Lung (tissue), 12 donors: ENCODE results near the gene PIGH. TPM values are rescaled to one million over a fixed set of nuclear protein-coding genes. Genes with fewer than 3 reads are reported as not detected.
A peak's percentile ranks its signal among the peaks of the same experiment; 100 is the strongest.

Source experiments
- ATAC-seq: fragments of 200-7000 bp; cut with Tn5 transposase; one replicate; pipeline ENCODE4 v1.9.1; 2020; ENCODE audit warnings: moderate number of reproducible peaks; ENCODE audit not compliant: insufficient read depth, low FRiP score
- DNase-seq, 3 donors: peaks; one replicate each; pipeline ENCODE4 v3.0.0-alpha.2; 2013 to 2017
- H3K27ac ChIP-seq, 2 donors: one replicate each; pipeline ENCODE4 v1.5.1; 2013; ENCODE audit warnings: mild to moderate bottlenecking in 2 of 2, moderate library complexity in 2 of 2, control low read depth in 1 of 2, inconsistent platforms in 1 of 2, low read depth in 1 of 2, low read length in 1 of 2
- H3K27me3 ChIP-seq, 3 donors: one replicate each; pipeline ENCODE4 v1.5.1; 2013; ENCODE audit warnings: low read length in 2 of 3; ENCODE audit not compliant: control insufficient read depth in 3 of 3, insufficient read depth in 3 of 3
- H3K36me3 ChIP-seq, 4 donors: one replicate each; pipeline ENCODE4 v1.5.1; 2013; ENCODE audit warnings: low read length in 4 of 4, mild to moderate bottlenecking in 1 of 4, moderate library complexity in 1 of 4; ENCODE audit not compliant: control insufficient read depth in 4 of 4, insufficient read depth in 4 of 4
- H3K4me1 ChIP-seq, 5 donors: one replicate each; pipeline ENCODE4 v1.5.1; 2013; ENCODE audit warnings: low read length in 5 of 5, mild to moderate bottlenecking in 2 of 5, moderate library complexity in 1 of 5; ENCODE audit not compliant: control insufficient read depth in 5 of 5, insufficient read depth in 5 of 5
- H3K4me3 ChIP-seq: one replicate; pipeline ENCODE4 v1.5.1; 2013; ENCODE audit warnings: mild to moderate bottlenecking, control low read depth, moderate library complexity
- H3K9ac ChIP-seq, 2 donors: one replicate each; pipeline ENCODE4 v1.5.1; 2013; ENCODE audit warnings: low read length in 2 of 2, control low read depth in 1 of 2; ENCODE audit not compliant: insufficient read depth in 1 of 2
- H3K9me3 ChIP-seq, 4 donors: one replicate each; pipeline ENCODE4 v1.5.1; 2013; ENCODE audit warnings: low read length in 3 of 4, mild to moderate bottlenecking in 1 of 4, moderate library complexity in 1 of 4; ENCODE audit not compliant: control insufficient read depth in 4 of 4, insufficient read depth in 3 of 4
- WGBS, 2 donors: extraction: QIAGEN DNeasy Blood & Tissue Kit; methylation state at CpG; one replicate each; pipeline ENCODE4 v1.1.7; 2013; 5-methylcytosine and 5-hydroxymethylcytosine counted together
- polyA plus RNA-seq, 2 donors: library from polyadenylated mRNA; stranded (reverse); fragments of 200-250 nt; gene quantifications; one replicate each; pipeline ENCODE4 v1.2.1, GENCODE V29; 2013
- total RNA-seq, 2 donors: library from RNA; depleted of rRNA in 1 of 2; stranded (reverse); fragments of >200 nt in 1 of 2; gene quantifications; one replicate each; pipeline ENCODE4 v1.2.1, GENCODE V29; 2014 to 2021
- TF ChIP-seq, protein P1 (sequence below): IDR thresholded peaks from 2 replicates; pipeline ENCODE4 v1.5.1; 2012; ENCODE audit warnings: mild to moderate bottlenecking; ENCODE audit errors: control extremely low read depth, extremely low read depth
- donor health status: control.
- donor health status: control.
- donor health status: Bipolar disorder and iron deficiency.
- donor health status: healthy.
- donor health status: DM: yes; HTN: yes; CAD: no.

PIGH gene
- total and polyA plus RNA-seq, 4 donors, result 20.6 to 29.5 (median 22.1) TPM

GRCh38 chr14:67619446-67620216 lies 19.6 kb upstream of the PIGH start, which contains the start of gene ARG2:
TSS of gene ARG2 (plus strand) at chr14:67619920. CDS start at chr14:67619978, 58 bp downstream.
- DNase-seq, result peak; percentile 91 to 93 (median 91)
- Histone ChIP-seq H3K9me3 (no peaks in the 10 kb centered on the region), H3K4me1 (peaks cover 0 to 5% (median 0%) of the 10 kb centered on the region in 5 donors), H3K27ac (peak within 1 kb of the TSS; percentile 55 to 66), H3K9ac (peak within 1 kb of the TSS; percentile 53 to 67), H3K27me3 (peaks cover 0 to 4% (median 3%) of the 10 kb centered on the region in 3 donors), H3K4me3 (peak within 1 kb of the TSS; percentile 46), H3K36me3 (no peaks in the 10 kb centered on the region)
- peak; percentile 98 for ATAC-seq
- TF ChIP-seq, protein P1, sequence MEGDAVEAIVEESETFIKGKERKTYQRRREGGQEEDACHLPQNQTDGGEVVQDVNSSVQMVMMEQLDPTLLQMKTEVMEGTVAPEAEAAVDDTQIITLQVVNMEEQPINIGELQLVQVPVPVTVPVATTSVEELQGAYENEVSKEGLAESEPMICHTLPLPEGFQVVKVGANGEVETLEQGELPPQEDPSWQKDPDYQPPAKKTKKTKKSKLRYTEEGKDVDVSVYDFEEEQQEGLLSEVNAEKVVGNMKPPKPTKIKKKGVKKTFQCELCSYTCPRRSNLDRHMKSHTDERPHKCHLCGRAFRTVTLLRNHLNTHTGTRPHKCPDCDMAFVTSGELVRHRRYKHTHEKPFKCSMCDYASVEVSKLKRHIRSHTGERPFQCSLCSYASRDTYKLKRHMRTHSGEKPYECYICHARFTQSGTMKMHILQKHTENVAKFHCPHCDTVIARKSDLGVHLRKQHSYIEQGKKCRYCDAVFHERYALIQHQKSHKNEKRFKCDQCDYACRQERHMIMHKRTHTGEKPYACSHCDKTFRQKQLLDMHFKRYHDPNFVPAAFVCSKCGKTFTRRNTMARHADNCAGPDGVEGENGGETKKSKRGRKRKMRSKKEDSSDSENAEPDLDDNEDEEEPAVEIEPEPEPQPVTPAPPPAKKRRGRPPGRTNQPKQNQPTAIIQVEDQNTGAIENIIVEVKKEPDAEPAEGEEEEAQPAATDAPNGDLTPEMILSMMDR, result no peak
- WGBS, 2 donors, result 0 to 1% methylated on average over 60 to 62 of the region's 62 CpGs

- DNase-seq (peak; percentile 29 to 81 (median 79)), ATAC-seq (peak; percentile 29)
- H3K36me3 ChIP-seq, result no peaks in the 10 kb centered on the region
- H3K9me3 ChIP-seq, result no peaks in the 10 kb centered on the region
- TF ChIP-seq, protein P1, result peak; percentile 62
- no peak overlapping the region for H3K4me3 ChIP-seq
- H3K27me3 ChIP-seq, result peaks cover 0 to 4% (median 3%) of the 10 kb centered on the region in 3 donors
- H3K9ac ChIP-seq, result peak overlapping the region in 1 of 2 donors; percentile 67
- H3K4me1 ChIP-seq, result peaks cover 0 to 5% (median 0%) of the 10 kb centered on the region in 5 donors
- no peak overlapping the region for H3K27ac ChIP-seq
These were observed 18.6 kb upstream of the PIGH start for GRCh38 chr14:67618617-67619063.

- WGBS, 2 donors, result 74 to 80% methylated on average over 1 of the region's 1 CpG
- no peak for DNase-seq
These were observed 10.4 kb upstream of the PIGH start for GRCh38 chr14:67610491-67610890.

More at GRCh38 chr14:67610491-67610890, 10.4 kb upstream of the PIGH start:
- Histone ChIP-seq H3K9me3 (no peaks in the 10 kb centered on the region), H3K9ac (no peak overlapping the region), H3K36me3 (no peaks in the 10 kb centered on the region), H3K4me3 (no peak overlapping the region), H3K4me1 (no peaks in the 10 kb centered on the region), H3K27ac (no peak overlapping the region), H3K27me3 (no peaks in the 10 kb centered on the region)
- TF ChIP-seq, protein P1, result no peak
- no peak for ATAC-seq
